Stimulated activated naive CD4-positive, alpha-beta T cell treated with Interleukin-2 at 50 U/mL for 16 hours (primary cell): ENCODE results near the gene GOLIM4.
A peak's percentile ranks its signal among the peaks of the same experiment; 100 is the strongest.
"Not testable (repeated sequence)": the region's sequence is repeated elsewhere in the genome, so short reads cannot be mapped to it uniquely, and the experiment has no call there.

ENCODE experiments used
- DNase-seq: peaks from one replicate; lab custom pipeline; 2025; lab: John Stamatoyannopoulos, UW

Gene GOLIM4

GRCh38 chr3:168095611-168096209, at the start of gene GOLIM4:
Gene GOLIM4 (minus strand): TSS chr3:168095924. CDS start chr3:168095285, 639 bp downstream.
- DNase-seq = peak; percentile 29

DNA sequence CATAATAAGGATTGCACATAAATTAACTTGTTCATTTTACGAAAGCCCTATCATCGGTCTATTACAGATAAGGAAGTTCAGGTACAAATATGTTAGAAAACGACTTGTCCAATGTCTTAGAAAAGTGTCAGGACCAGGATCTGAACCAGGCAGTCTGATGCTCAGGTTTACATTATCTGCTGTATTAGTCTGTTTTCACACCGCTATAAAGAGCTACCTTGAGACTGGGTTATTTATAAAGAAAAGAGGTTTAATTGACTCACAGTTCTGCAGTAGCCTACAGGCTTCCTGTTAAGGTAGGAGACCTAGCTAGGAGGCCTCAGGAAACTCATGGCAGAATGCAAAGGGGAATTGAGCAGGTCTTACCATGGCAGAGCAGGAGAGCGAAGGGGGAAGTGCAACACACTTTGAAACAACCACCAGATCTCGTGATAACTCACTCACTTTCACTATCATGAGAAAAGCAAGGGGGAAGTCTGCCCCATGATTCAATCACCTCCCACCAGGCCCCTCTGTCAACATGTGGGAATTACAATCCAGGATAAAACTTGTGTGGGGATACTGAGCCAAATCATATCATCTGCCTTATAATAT, 45.8 kb upstream of the GOLIM4 start:
- no peak for DNase-seq

- no peak for DNase-seq
These were observed 44.2 kb upstream of the GOLIM4 start for GRCh38 chr3:168139947-168140346.

DNA sequence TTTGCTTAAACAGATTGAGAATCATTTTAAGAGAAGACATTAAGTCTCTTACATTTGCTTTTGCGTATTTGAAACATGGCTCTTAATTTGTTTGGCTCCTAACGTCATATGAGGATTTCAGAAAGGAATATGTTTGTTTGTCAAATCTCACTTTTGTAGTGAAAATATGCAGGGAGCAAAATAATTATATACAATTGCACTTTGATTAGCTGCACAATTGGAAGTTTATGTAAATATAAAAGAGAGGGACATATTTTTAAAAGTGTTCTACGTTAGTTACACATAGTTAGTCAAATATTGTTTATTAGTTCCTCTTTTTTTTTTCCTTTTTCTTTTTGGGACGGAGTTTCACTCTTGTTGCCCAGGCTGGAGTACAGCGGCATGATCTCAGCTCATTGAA, 42.7 kb upstream of the GOLIM4 start:
- no peak for DNase-seq

- DNase-seq = no peak
These were observed 39.2 kb upstream of the GOLIM4 start for GRCh38 chr3:168134931-168135330.

- not testable (repeated sequence) for DNase-seq
These were observed 34.5 kb upstream of the GOLIM4 start for GRCh38 chr3:168130250-168130649.

DNA sequence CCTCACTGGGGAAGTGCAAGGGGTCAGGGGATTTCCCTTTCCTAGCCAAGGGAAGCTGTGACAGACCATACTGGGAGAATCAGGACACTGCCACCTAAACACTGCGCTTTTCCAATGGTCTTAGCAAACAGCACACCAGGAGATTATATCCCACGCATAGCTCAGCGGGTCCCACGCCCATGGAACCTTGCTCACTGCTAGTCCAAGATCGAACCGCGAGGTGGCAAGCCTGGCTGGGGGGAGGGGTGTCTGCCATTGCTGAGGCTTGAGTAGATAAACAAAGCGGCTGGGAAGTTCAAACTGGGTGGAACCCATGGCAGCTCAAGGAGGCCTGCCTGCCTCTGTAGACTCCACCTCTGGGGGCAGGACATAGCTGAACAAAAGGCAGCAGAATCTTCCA, 32.7 kb upstream of the GOLIM4 start:
- not testable (repeated sequence) for DNase-seq

DNA sequence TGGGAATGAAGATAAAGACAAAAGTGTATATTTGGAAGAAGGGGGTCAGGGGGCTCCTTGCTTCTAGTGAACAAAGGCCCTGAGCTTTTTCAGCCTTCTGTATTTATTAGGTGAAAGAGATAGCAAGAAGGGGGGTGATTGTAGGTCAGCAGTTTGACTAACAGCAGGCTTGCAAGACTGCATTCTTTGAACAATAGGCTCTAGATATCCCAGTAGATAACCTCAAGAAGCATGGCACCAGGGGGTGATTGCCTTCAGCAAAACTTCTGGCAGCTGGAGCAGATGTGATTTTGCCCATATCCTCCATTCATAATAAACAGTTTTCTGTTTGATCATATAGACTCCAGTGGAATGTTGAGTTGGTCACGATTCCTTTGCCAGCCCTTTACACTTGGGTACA, 31.7 kb upstream of the GOLIM4 start:
- DNase-seq = no peak

DNA sequence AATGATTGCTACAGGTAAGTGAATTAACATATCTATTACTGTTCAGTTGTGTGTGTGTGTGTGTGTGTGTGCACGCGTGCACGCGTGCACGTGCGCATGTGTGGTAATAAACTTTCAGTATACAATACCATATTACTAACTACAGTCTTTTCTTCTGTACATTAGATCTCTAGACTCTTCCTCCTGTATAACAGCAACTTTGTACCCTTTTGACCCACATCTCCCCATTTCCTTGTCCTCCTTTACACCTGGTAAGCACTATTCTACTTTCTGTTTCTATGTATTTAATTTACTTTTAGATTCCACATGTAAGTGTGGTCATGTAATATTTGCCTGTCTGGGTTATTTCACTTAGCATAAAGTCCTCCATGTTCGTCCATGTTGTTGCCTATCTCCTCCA, 29.1 kb upstream of the GOLIM4 start:
- no peak for DNase-seq

DNA sequence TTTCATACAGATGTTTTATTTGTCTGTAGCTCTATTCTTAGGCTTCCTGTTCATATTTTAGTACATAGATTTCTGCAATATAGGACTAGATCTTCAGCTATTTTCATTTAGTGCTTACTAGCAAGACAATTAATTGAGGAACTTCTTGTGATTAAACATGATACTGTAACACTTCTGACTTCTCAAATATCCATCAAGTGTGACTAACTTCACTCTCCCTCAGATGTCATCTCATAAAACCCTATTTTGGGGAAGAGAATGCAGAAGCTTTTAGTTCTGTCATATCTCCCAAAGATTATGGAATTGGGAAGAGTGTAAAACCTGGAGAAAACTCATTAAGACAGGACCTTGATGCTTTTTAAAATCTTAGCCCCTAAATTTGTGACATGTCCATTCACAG, 28.6 kb upstream of the GOLIM4 start:
- DNase-seq = no peak

- DNase-seq = no peak
These were observed 27.8 kb upstream of the GOLIM4 start for GRCh38 chr3:168123201-168124176.

- no peak for DNase-seq
These were observed 25.7 kb upstream of the GOLIM4 start for GRCh38 chr3:168121184-168122017.

GRCh38 chr3:168117853-168118313, 22.2 kb upstream of the GOLIM4 start:
- no peak for DNase-seq

- no peak for DNase-seq
These were observed 21.3 kb upstream of the GOLIM4 start for GRCh38 chr3:168117059-168117458.

GRCh38 chr3:168116279-168116678, 20.6 kb upstream of the GOLIM4 start:
- no peak for DNase-seq

DNA sequence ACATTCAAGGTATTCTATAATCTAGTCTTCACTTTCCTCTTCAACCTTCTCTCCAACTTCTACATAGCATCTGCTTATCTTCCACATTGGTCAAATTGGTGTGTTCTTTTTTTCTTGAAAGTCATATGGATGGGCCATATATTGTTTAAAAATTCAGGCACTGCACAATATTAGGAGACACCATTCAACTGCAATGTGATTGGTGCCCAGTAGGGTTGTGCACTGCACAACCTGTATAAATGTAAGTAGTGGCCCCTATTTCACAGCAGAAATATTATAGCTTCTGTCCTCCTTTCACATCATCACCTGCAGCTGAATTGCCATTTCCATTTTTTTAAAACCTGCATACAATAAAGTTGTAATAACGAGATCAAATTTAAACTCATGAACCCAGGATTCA, 18.1 kb upstream of the GOLIM4 start:
- no peak for DNase-seq

DNA sequence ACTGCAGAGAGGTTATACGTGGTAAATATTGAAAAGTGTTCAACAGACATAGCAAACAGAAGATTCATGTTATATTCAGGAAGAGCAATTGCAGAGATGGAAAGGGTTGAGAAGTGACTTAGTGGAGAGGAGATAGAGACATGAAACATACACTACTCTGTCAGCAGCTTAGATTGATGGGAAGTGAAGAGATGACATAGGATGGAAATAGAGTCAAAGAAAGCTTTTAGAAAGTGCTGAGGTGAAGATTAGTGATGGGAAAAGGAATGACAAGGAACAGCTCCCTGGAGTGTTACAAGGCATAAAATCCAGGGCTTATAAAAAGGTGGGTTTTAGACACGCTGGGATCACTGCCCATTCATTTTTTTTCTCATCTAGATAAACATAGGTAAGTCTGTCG, 17.2 kb upstream of the GOLIM4 start:
- no peak for DNase-seq

DNA sequence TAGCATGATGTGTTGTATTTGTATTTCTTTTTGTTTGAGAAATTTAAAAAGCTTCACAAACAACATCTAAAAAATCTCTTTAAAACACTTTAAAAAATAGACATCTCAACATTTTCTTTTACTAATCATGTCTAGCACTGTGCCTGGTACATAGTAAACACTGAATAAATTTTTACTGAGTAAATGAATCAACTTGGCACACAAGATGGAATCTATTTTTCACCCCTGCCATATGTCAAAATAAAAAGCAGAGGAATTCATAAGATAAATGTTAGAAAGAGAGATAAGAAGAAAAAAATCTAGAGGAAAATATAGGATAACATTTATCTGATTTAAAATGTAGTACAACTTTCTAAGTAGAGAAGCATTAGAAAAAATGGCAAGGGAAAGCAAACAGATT, 8.6 kb upstream of the GOLIM4 start:
- no peak for DNase-seq

- no peak for DNase-seq
These were observed 7.1 kb upstream of the GOLIM4 start for GRCh38 chr3:168102735-168103410.

- no peak for DNase-seq
These were observed 5.2 kb upstream of the GOLIM4 start for GRCh38 chr3:168100777-168101492.

DNA sequence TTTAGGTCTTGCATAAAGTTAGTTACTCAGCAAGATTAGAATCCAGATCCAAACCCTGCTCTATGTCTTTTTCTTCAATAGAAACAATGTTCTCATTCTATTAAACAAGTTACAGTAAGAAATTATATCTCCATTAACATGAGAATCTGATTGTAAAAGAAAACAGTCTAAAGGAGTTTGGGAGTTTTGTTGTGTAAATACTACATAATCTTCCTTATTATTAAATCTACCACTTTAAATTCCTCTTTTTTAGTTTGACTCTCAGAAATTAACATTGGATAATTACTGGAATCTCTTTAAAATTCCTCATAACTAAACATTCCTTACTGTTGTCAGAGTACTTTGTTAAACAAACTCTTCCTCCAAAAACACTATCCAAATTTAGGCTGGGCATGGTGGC, 1.7 kb upstream of the GOLIM4 start:
- no peak for DNase-seq
